ENCODE data around the gene SRPK2.

GRCh38 chr7:105079348-105079747 is 309.4 kb downstream of the SRPK2 start:
- TF ChIP-seq, protein P1, sequence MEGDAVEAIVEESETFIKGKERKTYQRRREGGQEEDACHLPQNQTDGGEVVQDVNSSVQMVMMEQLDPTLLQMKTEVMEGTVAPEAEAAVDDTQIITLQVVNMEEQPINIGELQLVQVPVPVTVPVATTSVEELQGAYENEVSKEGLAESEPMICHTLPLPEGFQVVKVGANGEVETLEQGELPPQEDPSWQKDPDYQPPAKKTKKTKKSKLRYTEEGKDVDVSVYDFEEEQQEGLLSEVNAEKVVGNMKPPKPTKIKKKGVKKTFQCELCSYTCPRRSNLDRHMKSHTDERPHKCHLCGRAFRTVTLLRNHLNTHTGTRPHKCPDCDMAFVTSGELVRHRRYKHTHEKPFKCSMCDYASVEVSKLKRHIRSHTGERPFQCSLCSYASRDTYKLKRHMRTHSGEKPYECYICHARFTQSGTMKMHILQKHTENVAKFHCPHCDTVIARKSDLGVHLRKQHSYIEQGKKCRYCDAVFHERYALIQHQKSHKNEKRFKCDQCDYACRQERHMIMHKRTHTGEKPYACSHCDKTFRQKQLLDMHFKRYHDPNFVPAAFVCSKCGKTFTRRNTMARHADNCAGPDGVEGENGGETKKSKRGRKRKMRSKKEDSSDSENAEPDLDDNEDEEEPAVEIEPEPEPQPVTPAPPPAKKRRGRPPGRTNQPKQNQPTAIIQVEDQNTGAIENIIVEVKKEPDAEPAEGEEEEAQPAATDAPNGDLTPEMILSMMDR (IDR thresholded peaks at IDR 0.05): no peak
- TF ChIP-seq POLR2A (IDR thresholded peaks at IDR 0.05): no peak
